Ishikawa (cell line): ENCODE results near the gene UBE2M.

Experiments
- CEBPB ChIP-seq: IDR thresholded peaks from 2 replicates; pipeline ENCODE4 v1.6.1; 2012
- CREB1 ChIP-seq: IDR thresholded peaks from 2 replicates; pipeline ENCODE4 v1.6.1; 2012; ENCODE audit warnings: low read depth
- EGR1 ChIP-seq: IDR thresholded peaks from 2 replicates; pipeline ENCODE4 v1.6.1; 2012
- EP300 ChIP-seq: IDR thresholded peaks from 2 replicates; pipeline ENCODE4 v1.6.1; 2012; ENCODE audit warnings: borderline replicate concordance
- FOXM1 ChIP-seq: IDR thresholded peaks from 2 replicates; pipeline ENCODE4 v1.6.1; 2012; ENCODE audit warnings: low read depth, borderline replicate concordance
- MAX ChIP-seq: IDR thresholded peaks from 2 replicates; pipeline ENCODE4 v1.6.1; 2012
- NFIC ChIP-seq: IDR thresholded peaks from 2 replicates; pipeline ENCODE4 v1.6.1; 2012
- RAD21 ChIP-seq: IDR thresholded peaks from 2 replicates; pipeline ENCODE4 v1.6.1; 2012; ENCODE audit warnings: low read depth
- REST ChIP-seq: IDR thresholded peaks from 2 replicates; pipeline ENCODE4 v1.6.1; 2012; ENCODE audit warnings: low read depth, mild to moderate bottlenecking
- TAF1 ChIP-seq: IDR thresholded peaks from 2 replicates; pipeline ENCODE4 v1.6.1; 2012; ENCODE audit warnings: low read depth, mild to moderate bottlenecking
- TCF12 ChIP-seq: IDR thresholded peaks from 2 replicates; pipeline ENCODE4 v1.6.1; 2012; ENCODE audit warnings: low read depth
- TEAD4 ChIP-seq: IDR thresholded peaks from 2 replicates; pipeline ENCODE4 v1.6.1; 2012
- USF1 ChIP-seq: IDR thresholded peaks from 2 replicates; pipeline ENCODE4 v1.6.1; 2012
- YY1 ChIP-seq: IDR thresholded peaks from 2 replicates; pipeline ENCODE4 v1.6.1; 2012; ENCODE audit warnings: low read depth
- ZBTB7A ChIP-seq: IDR thresholded peaks from 2 replicates; pipeline ENCODE4 v1.6.1; 2012; ENCODE audit warnings: low read depth

Gene UBE2M

GRCh38 chr19:58510084-58510862, 48.1 kb downstream of the UBE2M start:
- TF ChIP-seq CREB1: no peak
- TF ChIP-seq REST: no peak
- no peak for TF ChIP-seq EP300
- TF ChIP-seq USF1: no peak
- no peak for TF ChIP-seq RAD21
- no peak for TF ChIP-seq NFIC
- no peak for TF ChIP-seq ZBTB7A
- no peak for TF ChIP-seq TAF1
- TF ChIP-seq EGR1: no peak
- no peak for TF ChIP-seq MAX
- TF ChIP-seq TCF12: no peak
- TF ChIP-seq YY1: no peak
- TF ChIP-seq FOXM1: no peak
- no peak for TF ChIP-seq CEBPB
- TF ChIP-seq TEAD4: no peak

- TF ChIP-seq USF1: no peak
- TF ChIP-seq CREB1: no peak
- TF ChIP-seq RAD21: no peak
- TF ChIP-seq TEAD4: no peak
- TF ChIP-seq EGR1: no peak
- no peak for TF ChIP-seq MAX
- TF ChIP-seq YY1: no peak
- no peak for TF ChIP-seq NFIC
Observed at GRCh38 chr19:58509731-58510083, 48.7 kb downstream of the UBE2M start.
